H1 (cell line): Measurements from ENCODE around the gene TTYH2. TPM values are rescaled to one million over a fixed set of nuclear protein-coding genes. Genes with fewer than 3 reads are reported as not detected.

Experiments used
- CTCF ChIA-PET: fragments of 300-600 bp; sonication (Branson Sonifier 250); formaldehyde crosslinking; loops from one replicate; lab custom pipeline; 2021; ENCODE audit not compliant: partially characterized antibody; lab: Charles Lee
- POLR2A ChIA-PET: fragments of 300-600 bp; sonication (Branson Sonifier 250); formaldehyde crosslinking; loops from one replicate; lab custom pipeline; 2021; ENCODE audit warnings: inconsistent platforms; ENCODE audit not compliant: partially characterized antibody; lab: Charles Lee
- DNase-seq, 2 experiments: peaks; one replicate each; pipeline versions ENCODE4 v3.0.0 to v3.0.0-alpha.2; 2010 to 2022; ENCODE audit warnings: low spot score in 2 of 2, low read depth in 1 of 2, mixed read lengths in 1 of 2
- FAIRE-seq: peaks from 2 replicates; lab custom pipeline; 2011; peaks lifted over from hg19 to GRCh38; lab: Jason Lieb, UNC
- H2AFZ ChIP-seq: 2 replicates; pipeline ENCODE4 v1.8.1; 2012; ENCODE audit warnings: low read length, inconsistent platforms
- H2AK5ac ChIP-seq: 2 replicates; pipeline ENCODE4 v1.6.1; 2013; ENCODE audit warnings: low read depth, low read length
- H2BK120ac ChIP-seq: replicated peaks from 2 replicates; pipeline ENCODE3; 2013; ENCODE audit warnings: low read depth, low read length, inconsistent platforms
- H2BK12ac ChIP-seq: 2 replicates; pipeline ENCODE4 v1.6.1; 2013; ENCODE audit warnings: low read depth, low read length
- H2BK15ac ChIP-seq: 2 replicates; pipeline ENCODE4 v1.6.1; 2013; ENCODE audit warnings: low read length
- H2BK20ac ChIP-seq: 2 replicates; pipeline ENCODE4 v1.6.1; 2013; ENCODE audit warnings: low read length
- H2BK5ac ChIP-seq: 2 replicates; pipeline ENCODE4 v1.6.1; 2013; ENCODE audit warnings: low read depth, low read length
- H3K14ac ChIP-seq: 2 replicates; pipeline ENCODE4 v1.6.1; 2013; ENCODE audit warnings: inconsistent platforms; ENCODE audit not compliant: insufficient read length
- H3K18ac ChIP-seq: 2 replicates; pipeline ENCODE4 v1.6.1; 2013; ENCODE audit warnings: low read length; ENCODE audit errors: extremely low read depth
- H3K23ac ChIP-seq: 2 replicates; pipeline ENCODE4 v1.6.1; 2013; ENCODE audit warnings: inconsistent platforms; ENCODE audit not compliant: insufficient read length
- H3K23me2 ChIP-seq: 2 replicates; pipeline ENCODE4 v1.6.1; 2013; ENCODE audit warnings: low read depth, low read length
- H3K27ac ChIP-seq: 2 replicates; pipeline ENCODE4 v1.6.1; 2011; ENCODE audit warnings: low read depth, low read length, inconsistent platforms
- H3K27me3 ChIP-seq, 4 experiments: replicated peaks in 1 of 4; 1 replicate in 1 of 4; 2 replicates in 3 of 4; pipeline versions ENCODE4 v1.6.1 to v1.8.1; 2011 to 2013; ENCODE audit warnings: low read length in 3 of 4, mild to moderate bottlenecking in 3 of 4, inconsistent platforms in 2 of 4, mixed read lengths in 2 of 4, moderate library complexity in 1 of 4; ENCODE audit not compliant: control insufficient read depth in 3 of 4, insufficient read depth in 3 of 4; ENCODE audit errors: extremely low read depth in 1 of 4
- H3K36me3 ChIP-seq, 4 experiments: 2 replicates each; pipeline versions ENCODE4 v1.6.1 to v1.8.1; 2011 to 2013; ENCODE audit warnings: mild to moderate bottlenecking in 4 of 4, low read length in 3 of 4, moderate library complexity in 2 of 4, control low read depth in 1 of 4, inconsistent platforms in 1 of 4; ENCODE audit not compliant: insufficient read depth in 4 of 4, control insufficient read depth in 2 of 4
- H3K4ac ChIP-seq: replicated peaks from 2 replicates; pipeline ENCODE3; 2013; ENCODE audit warnings: low read length, low read depth, mixed read lengths, inconsistent platforms; ENCODE audit not compliant: insufficient read length
- H3K4me1 ChIP-seq, 4 experiments: replicated peaks in 1 of 4; 1 replicate in 1 of 4; 2 replicates in 3 of 4; pipeline versions ENCODE4 v1.6.1 to v1.8.1; 2011 to 2013; ENCODE audit warnings: low read length in 3 of 4, inconsistent platforms in 2 of 4, mixed read lengths in 1 of 4; ENCODE audit not compliant: insufficient read depth in 4 of 4, control insufficient read depth in 3 of 4
- H3K4me2 ChIP-seq, 2 experiments: 2 replicates each; pipeline versions ENCODE4 v1.6.1 to v1.8.1; 2011 to 2013; ENCODE audit warnings: low read depth in 2 of 2, low read length in 2 of 2, control low read depth in 1 of 2, inconsistent platforms in 1 of 2, mild to moderate bottlenecking in 1 of 2; ENCODE audit not compliant: insufficient read depth in 1 of 2
- H3K4me3 ChIP-seq, 4 experiments: fragments of 200-600, 300-600 bp in 1 of 4; sonication (generic), shearing (Covaris generic), sonication (Bioruptor Twin) in 1 of 4; 2 replicates each; pipeline versions ENCODE4 v1.5.1 to v1.8.1; 2011 to 2016; ENCODE audit warnings: low read length in 4 of 4, low read depth in 3 of 4, control low read depth in 2 of 4, inconsistent platforms in 2 of 4, mild to moderate bottlenecking in 2 of 4, mixed read lengths in 1 of 4, moderate library complexity in 1 of 4; ENCODE audit not compliant: insufficient read depth in 2 of 4; ENCODE audit errors: extremely low read depth in 1 of 4
- H3K56ac ChIP-seq: replicated peaks from 2 replicates; pipeline ENCODE3; 2013; ENCODE audit warnings: low read depth, mild to moderate bottlenecking, mixed read lengths, low read length, inconsistent platforms; ENCODE audit not compliant: insufficient read length
- H3K79me1 ChIP-seq: 2 replicates; pipeline ENCODE4 v1.6.1; 2013; ENCODE audit warnings: low read depth, low read length, control low read depth
- H3K79me2 ChIP-seq, 2 experiments: 2 replicates each; pipeline versions ENCODE4 v1.6.1 to v1.8.1; 2012 to 2013; ENCODE audit warnings: low read length in 2 of 2, mild to moderate bottlenecking in 2 of 2, inconsistent platforms in 1 of 2; ENCODE audit not compliant: insufficient read depth in 2 of 2, control insufficient read depth in 1 of 2
- H3K9ac ChIP-seq, 4 experiments: replicated peaks in 1 of 4; 1 replicate in 1 of 4; 2 replicates in 3 of 4; pipeline versions ENCODE4 v1.6.1 to v1.8.1; 2011 to 2013; ENCODE audit warnings: low read depth in 3 of 4, low read length in 3 of 4, control low read depth in 2 of 4, mild to moderate bottlenecking in 2 of 4, moderate library complexity in 2 of 4, inconsistent platforms in 1 of 4; ENCODE audit errors: extremely low read depth in 1 of 4
- H3K9me3 ChIP-seq, 2 experiments: 2 replicates each; pipeline versions ENCODE4 v1.6.1 to v1.8.1; 2012 to 2013; ENCODE audit warnings: mild to moderate bottlenecking in 2 of 2, moderate library complexity in 2 of 2, control low read depth in 1 of 2, inconsistent platforms in 1 of 2, low read depth in 1 of 2, low read length in 1 of 2, mixed read lengths in 1 of 2; ENCODE audit not compliant: insufficient read depth in 2 of 2
- H4K20me1 ChIP-seq, 2 experiments: replicated peaks in 1 of 2; 2 replicates each; pipeline versions ENCODE3 to v1.8.1; 2011 to 2013; ENCODE audit warnings: inconsistent platforms in 2 of 2, low read length in 2 of 2, mild to moderate bottlenecking in 1 of 2; ENCODE audit not compliant: insufficient read depth in 2 of 2, control insufficient read depth in 1 of 2
- H4K5ac ChIP-seq: 2 replicates; pipeline ENCODE4 v1.6.1; 2013; ENCODE audit warnings: low read length, low read depth, mixed read lengths, inconsistent platforms; ENCODE audit not compliant: insufficient read length
- H4K8ac ChIP-seq: 2 replicates; pipeline ENCODE4 v1.8.0; 2013; ENCODE audit warnings: mild to moderate bottlenecking, moderate library complexity, low read length, inconsistent platforms; ENCODE audit not compliant: insufficient read depth; ENCODE audit errors: extremely low read depth
- H4K91ac ChIP-seq: replicated peaks from 2 replicates; pipeline ENCODE3; 2013; ENCODE audit warnings: low read length, mixed read lengths, inconsistent platforms; ENCODE audit not compliant: insufficient read length
- ATF3 ChIP-seq: IDR thresholded peaks from 2 replicates; pipeline ENCODE4 v1.6.1; 2011; ENCODE audit warnings: low read depth, mild to moderate bottlenecking, low read length; ENCODE audit not compliant: insufficient read depth
- BACH1 ChIP-seq: IDR thresholded peaks from 2 replicates; pipeline ENCODE4 v1.6.1; 2012; ENCODE audit warnings: low read length, improper control_type of control experiment
- CBX5 ChIP-seq: fragments of 300-800, 300-1000 bp; sonication (generic); IDR thresholded peaks from 2 replicates; pipeline ENCODE4 v1.7.1; 2016; ENCODE audit warnings: antibody characterized with exemption, low read length, low read depth
- CEBPB ChIP-seq: IDR thresholded peaks from 2 replicates; pipeline ENCODE4 v1.6.1; 2012; ENCODE audit warnings: low read depth, low read length
- GABPA ChIP-seq: IDR thresholded peaks from 2 replicates; pipeline ENCODE4 v1.6.1; 2011; ENCODE audit warnings: mild to moderate bottlenecking, low read length, moderate library complexity, borderline replicate concordance; ENCODE audit not compliant: insufficient read depth
- HDAC6 ChIP-seq: IDR thresholded peaks from one replicate; pipeline ENCODE4 v1.7.1; 2012; ENCODE audit warnings: low read depth, mild to moderate bottlenecking, inconsistent platforms, low read length, moderate library complexity
- KDM1A ChIP-seq: fragments of 200-600, 300-600 bp; sonication (generic); IDR thresholded peaks from 2 replicates; pipeline ENCODE4 v1.7.1; 2016; ENCODE audit warnings: mild to moderate bottlenecking, low read length, borderline replicate concordance
- KDM4A ChIP-seq: IDR thresholded peaks from one replicate; pipeline ENCODE4 v1.7.1; 2012; ENCODE audit warnings: low read depth, mild to moderate bottlenecking, moderate library complexity, low read length, inconsistent platforms; ENCODE audit not compliant: severe bottlenecking
- SIN3A ChIP-seq, 2 experiments: IDR thresholded peaks in 1 of 2; conservative IDR thresholded peaks in 1 of 2; 2 replicates each; pipeline ENCODE4 v1.6.1; 2011 to 2012; ENCODE audit warnings: low read length in 2 of 2, improper control_type of control experiment in 1 of 2, low read depth in 1 of 2, mild to moderate bottlenecking in 1 of 2
- SIRT6 ChIP-seq: IDR thresholded peaks from one replicate; pipeline ENCODE4 v1.7.1; 2012; ENCODE audit warnings: low read length, inconsistent platforms
- SUZ12 ChIP-seq: fragments of 200-600 bp; sonication (generic); IDR thresholded peaks from 2 replicates; pipeline ENCODE4 v1.6.1; 2012; ENCODE audit warnings: mild to moderate bottlenecking, inconsistent platforms, low read length, moderate library complexity, mixed read lengths
- YY1 ChIP-seq: IDR thresholded peaks from 2 replicates; pipeline ENCODE4 v1.6.1; 2011; ENCODE audit warnings: low read depth, mild to moderate bottlenecking, low read length
- WGBS, 2 experiments: shearing (Covaris generic) in 1 of 2; methylation state at CpG; one replicate each; pipeline versions ENCODE4 v1.1.6 to v1.1.7; 2013 to 2015; ENCODE audit warnings: low lambda C conversion rate in 2 of 2, mixed read lengths in 2 of 2, inconsistent platforms in 1 of 2, low coverage in 1 of 2, missing lambda C conversion rate in 1 of 2; ENCODE audit not compliant: insufficient replicate concordance in 2 of 2, insufficient coverage in 1 of 2, insufficient read length in 1 of 2; ENCODE audit errors: extremely low coverage in 1 of 2, missing lambda C conversion rate in 1 of 2; 5-methylcytosine and 5-hydroxymethylcytosine counted together
- polyA plus RNA-seq, 7 experiments: library from polyadenylated mRNA; depleted of rRNA in 3 of 7; stranded (reverse) in 5 of 7; unstranded in 2 of 7; fragments of >200 nt in 5 of 7; fragments of 200-250 nt in 2 of 7; gene quantifications; 1 replicate in 5 of 7; 2 replicates in 1 of 7; 4 replicates in 1 of 7; pipeline versions ENCODE4 v1.2.1 to v1.2.3, GENCODE V29; 2011 to 2013; ENCODE audit warnings: missing spikeins in 2 of 7, mixed read lengths in 2 of 7
- total RNA-seq: library from RNA; stranded (reverse); fragmentation: NEBNext Ultra II Directional; extraction: Animal tissue kit (Norgen Biotek cat#: 25700); gene quantifications from 2 replicates; pipeline ENCODE4 v1.2.1, GENCODE V29; 2021

Gene TTYH2
- total and polyA plus RNA-seq, 2 of the 8 experiments (the other 6 are each of a cell fraction or from before 2014, with no cell fraction given): 3.2 to 9.2 TPM

GRCh38 chr17:74227271-74228080, 14.1 kb downstream of the TTYH2 start:
- H3K27me3 ChIP-seq: no peaks in the 10 kb centered on the region
- FAIRE-seq (no peak), DNase-seq (no peak)
- WGBS, 2 experiments: 85% methylated on average over 8 of the region's 10 CpGs; no CpG with 5 or more reads in 1 of the 2 experiments
- H3K79me1 ChIP-seq: no peaks in the 10 kb centered on the region
- H2AK5ac ChIP-seq: no peak overlapping the region
- no peak overlapping the region for H4K91ac ChIP-seq
- H4K8ac ChIP-seq: no peak overlapping the region
- no peak overlapping the region for H2BK20ac ChIP-seq
- H3K9ac ChIP-seq: no peak overlapping the region
- H3K27ac ChIP-seq: no peak overlapping the region
- H4K5ac ChIP-seq: no peak overlapping the region
- no peak overlapping the region for H2AFZ ChIP-seq
- CTCF ChIA-PET: interaction anchor here (0.6 to 2.4 kb wide), 4 partner anchors 15 to 146 kb away, joined by 3 to 7 read pairs (median 6); no protein-coding TSS in a partner anchor
- H3K36me3 ChIP-seq: no peaks in the 10 kb centered on the region
- H2BK15ac ChIP-seq: no peak overlapping the region
- H3K23ac ChIP-seq: no peak overlapping the region
- POLR2A ChIA-PET: interaction anchor here (0.7 to 1.9 kb wide), 4 partner anchors 11 to 24 kb away, joined by 3 to 7 read pairs (median 4); partner anchors contain the start of gene RPL38
- no peak overlapping the region for H3K14ac ChIP-seq
- no peaks in the 10 kb centered on the region; a peak in 1 of 7 replicates for H3K4me1 ChIP-seq
- no peak overlapping the region for H2BK120ac ChIP-seq
- no peak overlapping the region for H2BK12ac ChIP-seq
- H3K79me2 ChIP-seq: no peaks in the 10 kb centered on the region
- H3K4ac ChIP-seq: no peak overlapping the region
- no peaks in the 10 kb centered on the region for H3K9me3 ChIP-seq
- no peak overlapping the region for H3K4me3 ChIP-seq
- no peak overlapping the region for H3K56ac ChIP-seq
- no peak overlapping the region for H3K4me2 ChIP-seq
- H3K18ac ChIP-seq: no peak overlapping the region
- H3K23me2 ChIP-seq: no peaks in the 10 kb centered on the region
- no peak overlapping the region for H2BK5ac ChIP-seq
- no peaks in the 10 kb centered on the region for H4K20me1 ChIP-seq
- no peak for TF ChIP-seq SUZ12
- no peak for TF ChIP-seq ATF3
- TF ChIP-seq KDM4A: no peak
- TF ChIP-seq HDAC6: no peak
- no peak for TF ChIP-seq KDM1A
- TF ChIP-seq BACH1: no peak
- no peak for TF ChIP-seq GABPA
- no peak for TF ChIP-seq CBX5
- TF ChIP-seq YY1: no peak
- TF ChIP-seq SIRT6: no peak
- no peak for TF ChIP-seq CEBPB
- TF ChIP-seq SIN3A (conservative IDR thresholded peaks at IDR 0.05 in 1 of 2, IDR thresholded peaks at IDR 0.05 in 1 of 2; ENCODE audit: low read depth in 1 of 2, low read length in 2 of 2): no peak
